ENCODE data around the gene OR4S2. TPM values are rescaled to one million over a fixed set of nuclear protein-coding genes. Genes with fewer than 3 reads are reported as not detected.

OR4S2 gene
- total and polyA plus RNA-seq, 2 of the 8 experiments (the other 6 are each of a cell fraction or from before 2014, with no cell fraction given): not detected

- TF ChIP-seq BRCA1 (IDR thresholded peaks at IDR 0.05; ENCODE audit: low read depth, low read length) (no peak), EZH2 (IDR thresholded peaks at IDR 0.05; ENCODE audit: low read depth, low read length, severe bottlenecking) (no peak), ATF2 (IDR thresholded peaks at IDR 0.05; ENCODE audit: low read length) (no peak), GTF2F1 (IDR thresholded peaks at IDR 0.05; ENCODE audit: borderline replicate concordance, low read depth, low read length) (no peak)
Measured at GRCh38 chr11:55652560-55652959, 4.4 kb downstream of the OR4S2 start (continued).

Measured in H1 (cell line).